ENCODE data around the gene ARHGEF11.

ARHGEF11 gene

GRCh38 chr1:157044326-157044725 is 1.2 kb downstream of the ARHGEF11 start:
- Histone ChIP-seq H3K4me3 (replicated peaks; ENCODE audit: low read depth, low read length) (peak overlapping the region; percentile 64), H3K27me3 (replicated peaks; ENCODE audit: control insufficient read depth, insufficient read depth, low read length) (no peaks in the 10 kb centered on the region), H3K36me3 (ENCODE audit: control insufficient read depth, insufficient read depth, low read length) (no peaks in the 10 kb centered on the region)
- no peak for TF ChIP-seq CTCF (IDR thresholded peaks at IDR 0.05; ENCODE audit: insufficient read depth, low read length, poor library complexity, severe bottlenecking)
- DNase-seq (ENCODE audit: extremely low read depth, insufficient read length): no peak

- no peak for DNase-seq (ENCODE audit: extremely low read depth, insufficient read length)
- peak overlapping the region; percentile 8; the same call in 1 of the 2 replicates for H3K4me3 ChIP-seq (replicated peaks; ENCODE audit: low read depth, low read length)
- no peaks in the 10 kb centered on the region for H3K27me3 ChIP-seq (replicated peaks; ENCODE audit: control insufficient read depth, insufficient read depth, low read length)
- no peak for TF ChIP-seq CTCF (IDR thresholded peaks at IDR 0.05; ENCODE audit: insufficient read depth, low read length, poor library complexity, severe bottlenecking)
- no peaks in the 10 kb centered on the region for H3K36me3 ChIP-seq (ENCODE audit: control insufficient read depth, insufficient read depth, low read length)
Measured at GRCh38 chr1:157043685-157044084, 1.9 kb downstream of the ARHGEF11 start.

GRCh38 chr1:157042846-157043245 is 2.7 kb downstream of the ARHGEF11 start:
- no peaks in the 10 kb centered on the region for H3K36me3 ChIP-seq (ENCODE audit: control insufficient read depth, insufficient read depth, low read length)
- no peak for DNase-seq (ENCODE audit: extremely low read depth, insufficient read length)
- H3K27me3 ChIP-seq (replicated peaks; ENCODE audit: control insufficient read depth, insufficient read depth, low read length): no peaks in the 10 kb centered on the region
- H3K4me3 ChIP-seq (replicated peaks; ENCODE audit: low read depth, low read length): no peak overlapping the region
- TF ChIP-seq CTCF (IDR thresholded peaks at IDR 0.05; ENCODE audit: insufficient read depth, low read length, poor library complexity, severe bottlenecking): no peak

- Histone ChIP-seq H3K36me3 (ENCODE audit: control insufficient read depth, insufficient read depth, low read length) (no peaks in the 10 kb centered on the region), H3K27me3 (replicated peaks; ENCODE audit: control insufficient read depth, insufficient read depth, low read length) (no peaks in the 10 kb centered on the region), H3K4me3 (replicated peaks; ENCODE audit: low read depth, low read length) (no peak overlapping the region)
- DNase-seq (ENCODE audit: extremely low read depth, insufficient read length): no peak
- no peak for TF ChIP-seq CTCF (IDR thresholded peaks at IDR 0.05; ENCODE audit: insufficient read depth, low read length, poor library complexity, severe bottlenecking)
Measured at GRCh38 chr1:157040802-157041201, 4.7 kb downstream of the ARHGEF11 start.

- no peak for TF ChIP-seq CTCF (IDR thresholded peaks at IDR 0.05; ENCODE audit: insufficient read depth, low read length, poor library complexity, severe bottlenecking)
- H3K36me3 ChIP-seq (ENCODE audit: control insufficient read depth, insufficient read depth, low read length): no peaks in the 10 kb centered on the region
- no peaks in the 10 kb centered on the region for H3K27me3 ChIP-seq (replicated peaks; ENCODE audit: control insufficient read depth, insufficient read depth, low read length)
- H3K4me3 ChIP-seq (replicated peaks; ENCODE audit: low read depth, low read length): no peak overlapping the region
- DNase-seq (ENCODE audit: extremely low read depth, insufficient read length): no peak
Measured at GRCh38 chr1:157035121-157035520, 10.4 kb downstream of the ARHGEF11 start.

- no peak overlapping the region for H3K4me3 ChIP-seq (replicated peaks; ENCODE audit: low read depth, low read length)
- no peaks in the 10 kb centered on the region for H3K36me3 ChIP-seq (ENCODE audit: control insufficient read depth, insufficient read depth, low read length)
- no peak for DNase-seq (ENCODE audit: extremely low read depth, insufficient read length)
- no peak for TF ChIP-seq CTCF (IDR thresholded peaks at IDR 0.05; ENCODE audit: insufficient read depth, low read length, poor library complexity, severe bottlenecking)
- no peaks in the 10 kb centered on the region for H3K27me3 ChIP-seq (replicated peaks; ENCODE audit: control insufficient read depth, insufficient read depth, low read length)
Measured at GRCh38 chr1:157034137-157034800, 11.3 kb downstream of the ARHGEF11 start.

Measured in GM06990 (cell line).